Kidney epithelial cell (primary cell): ENCODE data around the gene OR51I1. TPM values are rescaled to one million over a fixed set of nuclear protein-coding genes. Genes with fewer than 3 reads are reported as not detected.

ENCODE experiments used
- DNase-seq: peaks from one replicate; pipeline ENCODE4 v3.0.0-alpha.2; 2010; ENCODE audit warnings: low read depth
- H3K27me3 ChIP-seq: 2 replicates; pipeline ENCODE4 v1.6.0; 2011; ENCODE audit warnings: low read length; ENCODE audit not compliant: control insufficient read depth, insufficient read depth
- H3K36me3 ChIP-seq: 2 replicates; pipeline ENCODE4 v1.5.1; 2011; ENCODE audit warnings: low read length; ENCODE audit not compliant: control insufficient read depth, insufficient read depth
- H3K4me3 ChIP-seq: 2 replicates; pipeline ENCODE4 v1.5.1; 2011; ENCODE audit warnings: low read depth, mild to moderate bottlenecking, control low read depth, low read length
- CTCF ChIP-seq: IDR thresholded peaks from 2 replicates; pipeline ENCODE4 v1.5.1; 2011; ENCODE audit warnings: mild to moderate bottlenecking, moderate library complexity, low read length, control low read depth, inconsistent platforms; ENCODE audit not compliant: insufficient read depth, poor library complexity, severe bottlenecking
- total RNA-seq: library from RNA; depleted of rRNA; stranded (reverse); fragments of >200 nt; gene quantifications from 2 replicates; pipeline ENCODE4 v1.2.3, GENCODE V29; 2015

OR51I1 gene
- not detected in 2 replicates for total RNA-seq

GRCh38 chr11:5441414-5441813 lies at the start of gene OR51I1:
OR51I1 (minus strand) TSS chr11:5441514; CDS start chr11:5441514, 0 bp downstream.
- Histone ChIP-seq H3K4me3 (no peak within 1 kb of the TSS), H3K36me3 (no peaks in the 10 kb centered on the region), H3K27me3 (no peaks in the 10 kb centered on the region)
- no peak for TF ChIP-seq CTCF
- no peak for DNase-seq

GRCh38 chr11:5489576-5490357 lies 48.5 kb upstream of the OR51I1 start:
- no peaks in the 10 kb centered on the region for H3K36me3 ChIP-seq
- TF ChIP-seq CTCF, result no peak
- H3K4me3 ChIP-seq, result no peak overlapping the region
- DNase-seq, result no peak
- no peaks in the 10 kb centered on the region for H3K27me3 ChIP-seq

- Histone ChIP-seq H3K27me3 (no peaks in the 10 kb centered on the region), H3K4me3 (no peak overlapping the region), H3K36me3 (no peaks in the 10 kb centered on the region)
- TF ChIP-seq CTCF, result no peak
- no peak for DNase-seq
Observed at GRCh38 chr11:5488798-5489399, 47.6 kb upstream of the OR51I1 start.

GRCh38 chr11:5488385-5488784 lies 47.1 kb upstream of the OR51I1 start, which contains the start of gene OR52D1:
OR52D1 (plus strand) TSS chr11:5488685; CDS start chr11:5488707, 22 bp downstream.
- no peaks in the 10 kb centered on the region for H3K36me3 ChIP-seq
- no peak for TF ChIP-seq CTCF
- no peaks in the 10 kb centered on the region for H3K27me3 ChIP-seq
- no peak within 1 kb of the TSS for H3K4me3 ChIP-seq
- no peak for DNase-seq

GRCh38 chr11:5486421-5486820 lies 45.1 kb upstream of the OR51I1 start:
- Histone ChIP-seq H3K27me3 (no peaks in the 10 kb centered on the region), H3K4me3 (no peak overlapping the region), H3K36me3 (no peaks in the 10 kb centered on the region)
- DNase-seq, result no peak
- no peak for TF ChIP-seq CTCF

GRCh38 chr11:5486003-5486402 lies 44.7 kb upstream of the OR51I1 start:
- no peak for TF ChIP-seq CTCF
- no peaks in the 10 kb centered on the region for H3K27me3 ChIP-seq
- H3K36me3 ChIP-seq, result no peaks in the 10 kb centered on the region
- DNase-seq, result no peak
- H3K4me3 ChIP-seq, result no peak overlapping the region
